ENCODE data around the gene NRCAM. TPM values are rescaled to one million over a fixed set of nuclear protein-coding genes. Genes with fewer than 3 reads are reported as not detected.

Gene NRCAM
- total and polyA plus RNA-seq, 5 donors from 2014 or later: 0.27 TPM; not detected in 4

- Histone ChIP-seq H3K27me3 (ENCODE audit: control insufficient read depth, insufficient read depth, low read length) (no peaks in the 10 kb centered on the region), H3K27ac (ENCODE audit: insufficient read depth, low read length, poor library complexity, severe bottlenecking) (no peak overlapping the region), H3K36me3 (ENCODE audit: control insufficient read depth, insufficient read depth, low read length) (peaks cover 27% of the 10 kb centered on the region), H3K9me3 (ENCODE audit: control insufficient read depth in 2 of 2, low read length in 2 of 2) (no peaks in the 10 kb centered on the region), H3K4me3 (ENCODE audit: low read depth, low read length) (no peak overlapping the region), H3K4me1 (ENCODE audit: control insufficient read depth, insufficient read depth, low read length, poor library complexity, severe bottlenecking) (no peaks in the 10 kb centered on the region)
- no peak overlapping the region for H3K4me3 Mint-ChIP-seq
- H3K27ac Mint-ChIP-seq: peak overlapping the region in 1 of 3 donors; percentile 43
- H3K36me3 Mint-ChIP-seq: peaks cover 22% of the 10 kb centered on the region
- no peak for ATAC-seq (ENCODE audit: low read depth in 2 of 2)
- H3K4me1 Mint-ChIP-seq: peaks cover 0 to 5% (median 1%) of the 10 kb centered on the region in 4 donors
- no peaks in the 10 kb centered on the region for H3K9me3 Mint-ChIP-seq
- no peak for DNase-seq
- H3K27me3 Mint-ChIP-seq: no peaks in the 10 kb centered on the region
Observed at GRCh38 chr7:108488768-108489538, 32.7 kb upstream of the NRCAM start.

DNA sequence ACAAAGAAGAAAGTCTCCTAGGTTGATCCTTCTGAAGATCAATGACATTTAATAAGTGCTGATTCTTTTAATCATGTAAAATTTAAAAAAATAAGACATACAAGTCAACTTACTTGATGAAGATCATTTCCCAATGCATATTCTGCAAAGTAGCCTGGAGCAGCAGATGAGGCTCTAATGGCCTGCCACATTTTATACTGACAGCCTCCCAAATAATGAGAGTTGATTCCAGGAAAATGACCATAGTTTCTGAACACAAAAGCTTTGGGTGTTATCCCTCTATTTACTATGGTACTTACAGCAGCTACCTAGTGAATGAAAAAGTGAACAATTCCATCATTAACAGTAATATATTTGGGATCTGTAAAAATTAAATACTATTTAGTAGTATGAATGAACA lies 31.4 kb upstream of the NRCAM start:
- peaks cover 21% of the 10 kb centered on the region for H3K36me3 Mint-ChIP-seq
- Histone ChIP-seq H3K27ac (ENCODE audit: insufficient read depth, low read length, poor library complexity, severe bottlenecking) (no peak overlapping the region), H3K36me3 (ENCODE audit: control insufficient read depth, insufficient read depth, low read length) (peaks cover 27% of the 10 kb centered on the region), H3K9me3 (ENCODE audit: control insufficient read depth in 2 of 2, low read length in 2 of 2) (no peaks in the 10 kb centered on the region), H3K4me1 (ENCODE audit: control insufficient read depth, insufficient read depth, low read length, poor library complexity, severe bottlenecking) (no peaks in the 10 kb centered on the region), H3K4me3 (ENCODE audit: low read depth, low read length) (no peak overlapping the region), H3K27me3 (ENCODE audit: control insufficient read depth, insufficient read depth, low read length) (no peaks in the 10 kb centered on the region)
- no peak for DNase-seq
- no peak overlapping the region for H3K4me3 Mint-ChIP-seq
- ATAC-seq (ENCODE audit: low read depth in 2 of 2): no peak
- H3K4me1 Mint-ChIP-seq: peaks cover 0 to 3% (median under 1%) of the 10 kb centered on the region in 4 donors
- no peaks in the 10 kb centered on the region for H3K27me3 Mint-ChIP-seq
- no peaks in the 10 kb centered on the region for H3K9me3 Mint-ChIP-seq
- H3K27ac Mint-ChIP-seq: no peak overlapping the region

- ATAC-seq (ENCODE audit: low read depth in 2 of 2): no peak
- H3K4me3 Mint-ChIP-seq: no peak overlapping the region
- H3K27ac Mint-ChIP-seq: no peak overlapping the region
- H3K9me3 Mint-ChIP-seq: no peaks in the 10 kb centered on the region
- Histone ChIP-seq H3K27me3 (ENCODE audit: control insufficient read depth, insufficient read depth, low read length) (no peaks in the 10 kb centered on the region), H3K27ac (ENCODE audit: insufficient read depth, low read length, poor library complexity, severe bottlenecking) (no peak overlapping the region), H3K9me3 (ENCODE audit: control insufficient read depth in 2 of 2, low read length in 2 of 2) (no peaks in the 10 kb centered on the region), H3K4me3 (ENCODE audit: low read depth, low read length) (no peak overlapping the region), H3K4me1 (ENCODE audit: control insufficient read depth, insufficient read depth, low read length, poor library complexity, severe bottlenecking) (no peaks in the 10 kb centered on the region), H3K36me3 (ENCODE audit: control insufficient read depth, insufficient read depth, low read length) (peaks cover 27% of the 10 kb centered on the region)
- H3K27me3 Mint-ChIP-seq: no peaks in the 10 kb centered on the region
- H3K36me3 Mint-ChIP-seq: peaks cover 25% of the 10 kb centered on the region
- DNase-seq: no peak
- peaks cover 0 to 3% (median 0%) of the 10 kb centered on the region in 4 donors for H3K4me1 Mint-ChIP-seq
Observed at GRCh38 chr7:108486291-108486966, 30.2 kb upstream of the NRCAM start.

- Histone ChIP-seq H3K27me3 (ENCODE audit: control insufficient read depth, insufficient read depth, low read length) (no peaks in the 10 kb centered on the region), H3K9me3 (ENCODE audit: control insufficient read depth in 2 of 2, low read length in 2 of 2) (no peaks in the 10 kb centered on the region), H3K4me3 (ENCODE audit: low read depth, low read length) (no peak overlapping the region), H3K27ac (ENCODE audit: insufficient read depth, low read length, poor library complexity, severe bottlenecking) (no peak overlapping the region), H3K36me3 (ENCODE audit: control insufficient read depth, insufficient read depth, low read length) (peaks cover 25% of the 10 kb centered on the region), H3K4me1 (ENCODE audit: control insufficient read depth, insufficient read depth, low read length, poor library complexity, severe bottlenecking) (no peaks in the 10 kb centered on the region)
- peaks cover 27% of the 10 kb centered on the region for H3K36me3 Mint-ChIP-seq
- ATAC-seq (ENCODE audit: low read depth in 2 of 2) (no peak), DNase-seq (no peak)
- no peaks in the 10 kb centered on the region for H3K4me1 Mint-ChIP-seq
- no peaks in the 10 kb centered on the region for H3K9me3 Mint-ChIP-seq
- no peak overlapping the region for H3K27ac Mint-ChIP-seq
- H3K4me3 Mint-ChIP-seq: no peak overlapping the region
- no peaks in the 10 kb centered on the region for H3K27me3 Mint-ChIP-seq
Observed at GRCh38 chr7:108484137-108484536, 27.9 kb upstream of the NRCAM start.

DNA sequence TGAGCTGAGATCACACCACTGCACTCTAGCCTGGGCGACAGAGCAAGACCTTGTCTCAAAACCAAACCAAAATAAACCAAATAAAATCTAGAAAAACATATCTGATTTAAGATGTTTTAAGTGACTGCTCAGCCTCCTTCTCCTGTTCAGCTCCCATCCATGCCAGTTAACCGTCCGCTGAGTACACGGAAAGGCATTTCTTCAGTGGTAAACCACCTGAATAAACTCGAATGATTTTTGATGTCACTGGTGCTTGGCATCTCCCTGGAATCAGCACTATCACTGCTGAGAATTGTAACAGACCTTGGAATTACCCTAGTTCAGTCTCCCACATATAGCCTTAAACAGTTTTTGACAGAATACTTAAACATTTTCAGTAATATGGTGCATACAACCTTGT lies 24.1 kb upstream of the NRCAM start:
- ATAC-seq (ENCODE audit: low read depth in 2 of 2): no peak
- Mint-ChIP-seq H3K27me3 (no peaks in the 10 kb centered on the region), H3K27ac (no peak overlapping the region), H3K4me1 (peaks cover 0 to 4% (median 0%) of the 10 kb centered on the region in 4 donors), H3K36me3 (peaks cover 51% of the 10 kb centered on the region), H3K4me3 (no peak overlapping the region), H3K9me3 (no peaks in the 10 kb centered on the region)
- H3K4me1 ChIP-seq (ENCODE audit: control insufficient read depth, insufficient read depth, low read length, poor library complexity, severe bottlenecking): no peaks in the 10 kb centered on the region
- H3K27me3 ChIP-seq (ENCODE audit: control insufficient read depth, insufficient read depth, low read length): no peaks in the 10 kb centered on the region
- H3K36me3 ChIP-seq (ENCODE audit: control insufficient read depth, insufficient read depth, low read length): peaks cover 25% of the 10 kb centered on the region
- H3K9me3 ChIP-seq (ENCODE audit: control insufficient read depth in 2 of 2, low read length in 2 of 2): no peaks in the 10 kb centered on the region
- no peak overlapping the region for H3K4me3 ChIP-seq (ENCODE audit: low read depth, low read length)
- no peak overlapping the region for H3K27ac ChIP-seq (ENCODE audit: insufficient read depth, low read length, poor library complexity, severe bottlenecking)
- no peak for DNase-seq

- H3K9me3 ChIP-seq (ENCODE audit: control insufficient read depth in 2 of 2, low read length in 2 of 2): no peaks in the 10 kb centered on the region
- no peaks in the 10 kb centered on the region for H3K27me3 Mint-ChIP-seq
- no peak for ATAC-seq (ENCODE audit: low read depth in 2 of 2)
- no peak overlapping the region for H3K27ac Mint-ChIP-seq
- no peak for DNase-seq
- peaks cover 48% of the 10 kb centered on the region for H3K36me3 Mint-ChIP-seq
- no peaks in the 10 kb centered on the region for H3K9me3 Mint-ChIP-seq
- H3K27ac ChIP-seq (ENCODE audit: insufficient read depth, low read length, poor library complexity, severe bottlenecking): no peak overlapping the region
- no peaks in the 10 kb centered on the region for H3K27me3 ChIP-seq (ENCODE audit: control insufficient read depth, insufficient read depth, low read length)
- H3K4me3 Mint-ChIP-seq: no peak overlapping the region
- no peak overlapping the region for H3K4me3 ChIP-seq (ENCODE audit: low read depth, low read length)
- peaks cover 0 to 4% (median 0%) of the 10 kb centered on the region in 4 donors for H3K4me1 Mint-ChIP-seq
- H3K4me1 ChIP-seq (ENCODE audit: control insufficient read depth, insufficient read depth, low read length, poor library complexity, severe bottlenecking): no peaks in the 10 kb centered on the region
- H3K36me3 ChIP-seq (ENCODE audit: control insufficient read depth, insufficient read depth, low read length): peaks cover 25% of the 10 kb centered on the region
Observed at GRCh38 chr7:108479751-108480150, 23.5 kb upstream of the NRCAM start.

GRCh38 chr7:108479118-108479517 lies 22.9 kb upstream of the NRCAM start:
- no peak overlapping the region for H3K27ac Mint-ChIP-seq
- H3K4me1 ChIP-seq (ENCODE audit: control insufficient read depth, insufficient read depth, low read length, poor library complexity, severe bottlenecking): no peaks in the 10 kb centered on the region
- peaks cover 0 to 5% (median 0%) of the 10 kb centered on the region in 4 donors for H3K4me1 Mint-ChIP-seq
- H3K36me3 ChIP-seq (ENCODE audit: control insufficient read depth, insufficient read depth, low read length): peaks cover 25% of the 10 kb centered on the region
- peaks cover 44% of the 10 kb centered on the region for H3K36me3 Mint-ChIP-seq
- no peaks in the 10 kb centered on the region for H3K27me3 ChIP-seq (ENCODE audit: control insufficient read depth, insufficient read depth, low read length)
- H3K27me3 Mint-ChIP-seq: no peaks in the 10 kb centered on the region
- no peak overlapping the region for H3K27ac ChIP-seq (ENCODE audit: insufficient read depth, low read length, poor library complexity, severe bottlenecking)
- H3K9me3 Mint-ChIP-seq: no peaks in the 10 kb centered on the region
- no peaks in the 10 kb centered on the region for H3K9me3 ChIP-seq (ENCODE audit: control insufficient read depth in 2 of 2, low read length in 2 of 2)
- DNase-seq: no peak
- H3K4me3 ChIP-seq (ENCODE audit: low read depth, low read length): no peak overlapping the region
- H3K4me3 Mint-ChIP-seq: no peak overlapping the region
- ATAC-seq (ENCODE audit: low read depth in 2 of 2): no peak
